H1 (cell line): ENCODE results near the gene KDM2A.

ENCODE experiments used
- CTCF ChIP-seq, 3 experiments: IDR thresholded peaks; 1 replicate in 2 of 3; 2 replicates in 1 of 3; pipeline versions ENCODE4 v1.5.1 to v1.6.1; 2011; ENCODE audit warnings: low read length in 3 of 3, mild to moderate bottlenecking in 3 of 3, inconsistent platforms in 2 of 3, low read depth in 1 of 3, moderate library complexity in 1 of 3; ENCODE audit not compliant: insufficient read depth in 1 of 3; ENCODE audit errors: control extremely low read depth in 1 of 3
- EZH2 ChIP-seq: fragments of 200-600 bp; sonication (generic); IDR thresholded peaks from 2 replicates; pipeline ENCODE4 v1.7.1; 2012; ENCODE audit warnings: low read depth, mild to moderate bottlenecking, moderate library complexity, low read length, inconsistent platforms; ENCODE audit not compliant: severe bottlenecking
- POLR2A ChIP-seq, 2 experiments: IDR thresholded peaks; 1 replicate in 1 of 2; 2 replicates in 1 of 2; pipeline ENCODE4 v1.6.1; 2011; ENCODE audit warnings: low read depth in 2 of 2, low read length in 2 of 2, mild to moderate bottlenecking in 2 of 2; ENCODE audit errors: control extremely low read depth in 1 of 2

GRCh38 chr11:67275606-67276409 is 156.7 kb downstream of the KDM2A start:
- TF ChIP-seq CTCF (IDR thresholded peaks at IDR 0.05; ENCODE audit: control extremely low read depth in 1 of 3, insufficient read depth in 1 of 3, low read depth in 1 of 3, low read length in 3 of 3), result 0 out of 4 replicates have a peak, but pooled peaks of 1 of the 3 experiments have one; percentile 0
- no peak for TF ChIP-seq POLR2A (IDR thresholded peaks at IDR 0.05; ENCODE audit: control extremely low read depth in 1 of 2, low read depth in 2 of 2, low read length in 2 of 2)
- no peak for TF ChIP-seq EZH2
